Neuronal stem cell (in vitro differentiated cells): ENCODE measurements around the gene CARD10.
A peak's percentile ranks its signal among the peaks of the same experiment; 100 is the strongest.

ENCODE experiments used
- DNase-seq: peaks from one replicate; pipeline ENCODE4 v3.0.0-alpha.2; 2013; ENCODE audit warnings: low spot score
- H2AFZ ChIP-seq: one replicate; pipeline ENCODE4 v1.6.1; 2013; ENCODE audit warnings: mild to moderate bottlenecking, low read length, inconsistent platforms
- H2AK5ac ChIP-seq: 2 replicates; pipeline ENCODE4 v1.6.1; 2013; ENCODE audit warnings: low read depth, mild to moderate bottlenecking, inconsistent platforms, low read length, moderate library complexity, mixed read lengths
- H2BK120ac ChIP-seq: 2 replicates; pipeline ENCODE4 v1.6.1; 2013; ENCODE audit warnings: low read depth, mild to moderate bottlenecking, inconsistent platforms, low read length, moderate library complexity, mixed read lengths
- H2BK12ac ChIP-seq: one replicate; pipeline ENCODE4 v1.6.1; 2013; ENCODE audit warnings: low read length, inconsistent platforms
- H2BK15ac ChIP-seq: 2 replicates; pipeline ENCODE4 v1.6.1; 2013; ENCODE audit warnings: mild to moderate bottlenecking, low read length, inconsistent platforms, mixed read lengths
- H2BK5ac ChIP-seq: one replicate; pipeline ENCODE4 v1.6.1; 2013; ENCODE audit warnings: inconsistent platforms, mild to moderate bottlenecking, low read length, moderate library complexity
- H3K14ac ChIP-seq: one replicate; pipeline ENCODE4 v1.6.1; 2013; ENCODE audit warnings: low read length, inconsistent platforms
- H3K18ac ChIP-seq: 2 replicates; pipeline ENCODE4 v1.6.1; 2013; ENCODE audit warnings: low read length, inconsistent platforms
- H3K23ac ChIP-seq: 2 replicates; pipeline ENCODE4 v1.6.1; 2013; ENCODE audit warnings: low read depth, mild to moderate bottlenecking, mixed read lengths, low read length, inconsistent platforms; ENCODE audit not compliant: poor library complexity
- H3K27ac ChIP-seq: replicated peaks from 3 replicates; pipeline ENCODE4 v1.5.1; 2013; ENCODE audit warnings: low read length, inconsistent platforms
- H3K27me3 ChIP-seq, 3 experiments: 2 replicates each; pipeline ENCODE4 v1.6.1; 2013; ENCODE audit warnings: low read length in 3 of 3, mild to moderate bottlenecking in 2 of 3, inconsistent platforms in 1 of 3, low read depth in 1 of 3, mixed read lengths in 1 of 3, moderate library complexity in 1 of 3; ENCODE audit not compliant: control insufficient read depth in 3 of 3, insufficient read depth in 3 of 3
- H3K36me3 ChIP-seq, 2 donors: replicated peaks in 1 of 2; 2 replicates each; pipeline ENCODE4 v1.6.1; 2013; ENCODE audit warnings: low read length in 2 of 2; ENCODE audit not compliant: control insufficient read depth in 2 of 2, insufficient read depth in 2 of 2
- H3K4ac ChIP-seq: 2 replicates; pipeline ENCODE4 v1.6.1; 2013; ENCODE audit warnings: inconsistent platforms, mild to moderate bottlenecking, low read length, moderate library complexity
- H3K4me1 ChIP-seq, 2 donors: 1 replicate in 1 of 2; 2 replicates in 1 of 2; pipeline ENCODE4 v1.6.1; 2013; ENCODE audit warnings: low read length in 2 of 2, low read depth in 1 of 2; ENCODE audit not compliant: control insufficient read depth in 2 of 2, insufficient read depth in 1 of 2
- H3K4me2 ChIP-seq: one replicate; pipeline ENCODE4 v1.6.1; 2013; ENCODE audit warnings: mild to moderate bottlenecking, low read length, inconsistent platforms; ENCODE audit not compliant: insufficient read depth, poor library complexity, severe bottlenecking
- H3K4me3 ChIP-seq, 2 donors: 2 replicates each; pipeline ENCODE4 v1.5.1; 2013; ENCODE audit warnings: low read length in 2 of 2, mild to moderate bottlenecking in 2 of 2, inconsistent platforms in 1 of 2, moderate library complexity in 1 of 2
- H3K79me1 ChIP-seq: one replicate; pipeline ENCODE4 v1.6.1; 2013; ENCODE audit warnings: low read depth, mild to moderate bottlenecking, inconsistent platforms, low read length, moderate library complexity
- H3K9ac ChIP-seq: one replicate; pipeline ENCODE4 v1.6.1; 2013; ENCODE audit warnings: mild to moderate bottlenecking, low read depth, low read length, inconsistent platforms; ENCODE audit not compliant: poor library complexity
- H3K9me3 ChIP-seq, 2 donors: replicated peaks in 1 of 2; 2 replicates each; pipeline versions ENCODE3 to v1.6.1; 2013; ENCODE audit warnings: low read length in 2 of 2, mild to moderate bottlenecking in 2 of 2, inconsistent platforms in 1 of 2, low read depth in 1 of 2, mixed read lengths in 1 of 2, moderate library complexity in 1 of 2; ENCODE audit not compliant: control insufficient read depth in 2 of 2, insufficient read depth in 1 of 2
- H4K8ac ChIP-seq: one replicate; pipeline ENCODE4 v1.6.1; 2013; ENCODE audit warnings: low read depth, mild to moderate bottlenecking, inconsistent platforms, low read length, moderate library complexity
- H4K91ac ChIP-seq: one replicate; pipeline ENCODE4 v1.6.1; 2013; ENCODE audit warnings: low read length, low read depth, mild to moderate bottlenecking, inconsistent platforms; ENCODE audit not compliant: poor library complexity
- WGBS, 2 donors: extraction: QIAGEN DNeasy Blood & Tissue Kit; methylation state at CpG; one replicate each; pipeline ENCODE4 v1.1.7; 2013; ENCODE audit warnings: missing lambda C conversion rate in 2 of 2, mixed read lengths in 1 of 2; ENCODE audit not compliant: insufficient read length in 2 of 2, insufficient replicate concordance in 1 of 2; ENCODE audit errors: extremely low coverage in 2 of 2; 5-methylcytosine and 5-hydroxymethylcytosine counted together

Gene CARD10

GRCh38 chr22:37474447-37475090, 44.6 kb downstream of the CARD10 start:
- Histone ChIP-seq H3K14ac (no peak overlapping the region), H3K4ac (no peak overlapping the region), H3K27me3 (peaks cover 0 to 11% (median 0%) of the 10 kb centered on the region in 3 experiments), H3K27ac (no peak overlapping the region), H2AK5ac (no peak overlapping the region), H2BK12ac (no peak overlapping the region), H3K79me1 (no peaks in the 10 kb centered on the region), H3K4me3 (no peak overlapping the region), H4K8ac (no peak overlapping the region), H4K91ac (no peak overlapping the region), H2BK5ac (no peak overlapping the region), H2AFZ (no peak overlapping the region), H3K9me3 (no peaks in the 10 kb centered on the region), H3K4me2 (no peak overlapping the region), H3K18ac (no peak overlapping the region), H2BK120ac (no peak overlapping the region), H3K9ac (no peak overlapping the region), H3K36me3 (no peaks in the 10 kb centered on the region), H3K4me1 (no peaks in the 10 kb centered on the region), H2BK15ac (no peak overlapping the region), H3K23ac (no peak overlapping the region)
- no CpG with 5 or more reads among the region's 11 CpGs for WGBS, 2 donors
- no peak for DNase-seq

DNA sequence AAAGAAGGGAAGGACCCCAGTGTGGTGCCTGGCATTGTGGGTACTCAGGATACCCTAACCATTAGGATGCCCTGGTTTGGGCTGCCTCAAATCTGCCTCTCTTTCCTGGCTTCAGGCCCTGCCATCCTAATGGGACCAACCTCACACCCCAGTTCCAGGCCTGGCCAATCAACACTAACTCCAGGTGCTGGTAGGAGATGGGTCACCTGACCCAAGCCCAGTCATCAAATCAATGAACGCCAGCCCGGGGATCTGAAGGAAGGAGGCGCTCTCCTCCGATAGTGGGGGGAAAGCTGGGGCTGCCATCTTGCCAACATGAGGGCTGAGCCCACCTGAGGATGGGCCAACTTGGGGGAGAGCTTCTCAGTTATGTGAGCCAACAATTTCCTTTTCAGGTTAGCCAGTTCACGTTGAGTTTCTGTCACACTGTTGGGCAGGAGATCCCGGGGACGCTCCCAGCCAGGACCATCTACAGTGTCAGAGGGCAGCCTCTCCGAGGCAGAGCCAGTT, 45.7 kb downstream of the CARD10 start:
- Histone ChIP-seq H3K9me3 (no peaks in the 10 kb centered on the region), H2AK5ac (no peak overlapping the region), H3K23ac (no peak overlapping the region), H3K36me3 (no peaks in the 10 kb centered on the region), H3K79me1 (no peaks in the 10 kb centered on the region), H4K91ac (no peak overlapping the region), H2BK15ac (no peak overlapping the region), H2BK5ac (no peak overlapping the region), H3K14ac (no peak overlapping the region), H3K9ac (no peak overlapping the region), H3K4me1 (no peaks in the 10 kb centered on the region), H2AFZ (no peak overlapping the region), H3K27me3 (peaks cover 0 to 20% (median 0%) of the 10 kb centered on the region in 3 experiments), H3K27ac (no peak overlapping the region), H3K18ac (no peak overlapping the region), H3K4me2 (no peak overlapping the region), H4K8ac (no peak overlapping the region), H3K4me3 (peak overlapping the region in 1 of 2 donors; percentile 46), H2BK120ac (no peak overlapping the region), H3K4ac (no peak overlapping the region), H2BK12ac (no peak overlapping the region)
- no peak for DNase-seq
- no CpG with 5 or more reads among the region's 8 CpGs for WGBS, 2 donors

- Histone ChIP-seq H3K27ac (no peak overlapping the region), H3K4me1 (peaks cover 0 to 2% of the 10 kb centered on the region in 2 donors), H2AK5ac (no peak overlapping the region), H3K23ac (no peak overlapping the region), H4K8ac (no peak overlapping the region), H3K4me3 (peak overlapping the region in 1 of 2 donors; percentile 35), H3K9ac (no peak overlapping the region), H3K4me2 (no peak overlapping the region), H3K18ac (no peak overlapping the region), H2BK12ac (no peak overlapping the region), H3K27me3 (peaks cover 0 to 28% (median 0%) of the 10 kb centered on the region in 3 experiments), H3K4ac (no peak overlapping the region), H3K79me1 (no peaks in the 10 kb centered on the region), H4K91ac (no peak overlapping the region), H2BK15ac (no peak overlapping the region), H2BK5ac (no peak overlapping the region), H3K36me3 (no peaks in the 10 kb centered on the region), H2BK120ac (no peak overlapping the region), H3K14ac (no peak overlapping the region), H3K9me3 (no peaks in the 10 kb centered on the region), H2AFZ (no peak overlapping the region)
- no CpG with 5 or more reads among the region's 8 CpGs for WGBS, 2 donors
- no peak for DNase-seq
Measured at GRCh38 chr22:37472418-37473006, 46.7 kb downstream of the CARD10 start.

GRCh38 chr22:37471727-37472417, 47.3 kb downstream of the CARD10 start:
- Histone ChIP-seq H2BK15ac (no peak overlapping the region), H3K18ac (no peak overlapping the region), H2BK5ac (no peak overlapping the region), H3K27ac (no peak overlapping the region), H3K4me2 (no peak overlapping the region), H3K23ac (no peak overlapping the region), H2AK5ac (no peak overlapping the region), H3K9ac (no peak overlapping the region), H2AFZ (no peak overlapping the region), H3K27me3 (peaks cover 0 to 35% (median 0%) of the 10 kb centered on the region in 3 experiments), H2BK12ac (no peak overlapping the region), H3K4me1 (peaks cover 0 to 6% of the 10 kb centered on the region in 2 donors), H2BK120ac (no peak overlapping the region), H3K4me3 (peak overlapping the region in 1 of 2 donors; percentile 8), H3K36me3 (no peaks in the 10 kb centered on the region), H3K14ac (no peak overlapping the region), H3K4ac (no peak overlapping the region), H3K79me1 (no peaks in the 10 kb centered on the region), H4K8ac (no peak overlapping the region), H3K9me3 (no peaks in the 10 kb centered on the region), H4K91ac (no peak overlapping the region)
- no CpG with 5 or more reads among the region's 9 CpGs for WGBS, 2 donors
- no peak for DNase-seq
